Endothelial cell of umbilical vein (primary cell): ENCODE results near the gene CPNE2. TPM values are rescaled to one million over a fixed set of nuclear protein-coding genes. Genes with fewer than 3 reads are reported as not detected.

Experiments used
- BruUV-seq: library from RNA; stranded (reverse); fragments of 400-500 nt; replicated peaks from 2 replicates; lab custom pipeline; 2021; lab: Mats Ljungman, UMichigan
- CTCF ChIA-PET: fragments of 300-600, 350-600 bp; sonication (Branson Sonifier 250); formaldehyde crosslinking; loops from one replicate; lab custom pipeline; 2021; ENCODE audit warnings: antibody characterized with exemption, inconsistent platforms; lab: Charles Lee
- POLR2A ChIA-PET: fragments of 300-600, 350-600 bp; sonication (Branson Sonifier 250); formaldehyde crosslinking; loops from one replicate; lab custom pipeline; 2021; ENCODE audit warnings: antibody characterized with exemption, inconsistent platforms; lab: Charles Lee
- DNase-seq: peaks from one replicate; pipeline ENCODE4 v3.0.0-alpha.2; 2011; ENCODE audit warnings: low read depth, low spot score
- FAIRE-seq: peaks from 2 replicates; lab custom pipeline; 2011; peaks lifted over from hg19 to GRCh38; lab: Jason Lieb, UNC
- H2AFZ ChIP-seq: 2 replicates; pipeline ENCODE4 v1.6.0; 2012; ENCODE audit warnings: low read depth, low read length, control low read depth, inconsistent platforms
- H3K27ac ChIP-seq: 2 replicates; pipeline ENCODE4 v1.5.1; 2011; ENCODE audit warnings: low read depth, mild to moderate bottlenecking, control low read depth, low read length, moderate library complexity; ENCODE audit not compliant: insufficient read depth
- H3K27me3 ChIP-seq, 2 experiments: 2 replicates each; pipeline versions ENCODE4 v1.6.0 to v1.6.1; 2011; ENCODE audit warnings: low read length in 2 of 2, mixed read lengths in 1 of 2; ENCODE audit not compliant: control insufficient read depth in 2 of 2, insufficient read depth in 2 of 2
- H3K36me3 ChIP-seq, 2 experiments: 2 replicates in 1 of 2; 3 replicates in 1 of 2; pipeline ENCODE4 v1.5.1; 2011; ENCODE audit warnings: low read length in 2 of 2, mild to moderate bottlenecking in 1 of 2, moderate library complexity in 1 of 2; ENCODE audit not compliant: control insufficient read depth in 2 of 2, insufficient read depth in 2 of 2; ENCODE audit errors: extremely low read depth in 1 of 2
- H3K4me1 ChIP-seq: 3 replicates; pipeline ENCODE4 v1.5.1; 2011; ENCODE audit warnings: mild to moderate bottlenecking, low read length; ENCODE audit not compliant: control insufficient read depth, insufficient read depth; ENCODE audit errors: extremely low read depth
- H3K4me2 ChIP-seq: 2 replicates; pipeline ENCODE4 v1.6.1; 2011; ENCODE audit warnings: low read length, control low read depth, mixed read lengths; ENCODE audit not compliant: insufficient read depth
- H3K4me3 ChIP-seq, 3 experiments: fragments of 200-600 bp in 1 of 3; sonication (generic), shearing (Covaris generic) in 1 of 3; replicated peaks in 1 of 3; 2 replicates each; pipeline ENCODE4 v1.5.1; 2011 to 2016; ENCODE audit warnings: control low read depth in 3 of 3, low read length in 3 of 3, mild to moderate bottlenecking in 2 of 3, inconsistent platforms in 1 of 3, low read depth in 1 of 3, moderate library complexity in 1 of 3; ENCODE audit not compliant: insufficient read depth in 1 of 3
- H3K79me2 ChIP-seq: 2 replicates; pipeline ENCODE4 v1.6.0; 2012; ENCODE audit warnings: low read length, inconsistent platforms; ENCODE audit not compliant: control insufficient read depth, insufficient read depth
- H3K9ac ChIP-seq: replicated peaks from 2 replicates; pipeline ENCODE3; 2011; ENCODE audit warnings: low read length, control low read depth; ENCODE audit not compliant: insufficient read depth; ENCODE audit errors: extremely low read depth
- H3K9me1 ChIP-seq: replicated peaks from 3 replicates; pipeline ENCODE4 v1.6.0; 2011; ENCODE audit warnings: mild to moderate bottlenecking, low read length; ENCODE audit not compliant: control insufficient read depth, insufficient read depth; ENCODE audit errors: extremely low read depth
- H3K9me3 ChIP-seq: replicated peaks from 2 replicates; pipeline ENCODE4 v1.5.1; 2012; ENCODE audit warnings: low read length, inconsistent platforms; ENCODE audit not compliant: control insufficient read depth, insufficient read depth
- H4K20me1 ChIP-seq: replicated peaks from 2 replicates; pipeline ENCODE3; 2011; ENCODE audit warnings: mild to moderate bottlenecking, low read length; ENCODE audit not compliant: control insufficient read depth, insufficient read depth; ENCODE audit errors: extremely low read depth
- CTCF ChIP-seq, 2 donors: IDR thresholded peaks; 1 replicate in 1 of 2; 2 replicates in 1 of 2; pipeline ENCODE4 v1.5.1; 2011; ENCODE audit warnings: low read length in 2 of 2, mild to moderate bottlenecking in 2 of 2, moderate library complexity in 2 of 2, control low read depth in 1 of 2, inconsistent platforms in 1 of 2, low read depth in 1 of 2; ENCODE audit not compliant: insufficient read depth in 1 of 2; ENCODE audit errors: extremely low read depth in 1 of 2
- EZH2 ChIP-seq: IDR thresholded peaks from 2 replicates; pipeline ENCODE4 v1.6.1; 2012; ENCODE audit warnings: borderline replicate concordance, low read depth, mild to moderate bottlenecking, moderate library complexity, low read length, inconsistent platforms; ENCODE audit not compliant: severe bottlenecking
- FOS ChIP-seq: IDR thresholded peaks from 2 replicates; pipeline ENCODE4 v1.6.1; 2011; ENCODE audit warnings: mild to moderate bottlenecking, low read length, moderate library complexity, borderline replicate concordance; ENCODE audit not compliant: insufficient read depth
- GATA2 ChIP-seq: IDR thresholded peaks from 2 replicates; pipeline ENCODE4 v1.7.0; 2011; ENCODE audit warnings: low read depth, mild to moderate bottlenecking, moderate library complexity, mixed read lengths, low read length; ENCODE audit not compliant: insufficient read length, insufficient read depth
- JUN ChIP-seq: IDR thresholded peaks from 2 replicates; pipeline ENCODE4 v1.6.1; 2011; ENCODE audit warnings: borderline replicate concordance, low read depth; ENCODE audit not compliant: insufficient read length, insufficient read depth
- MAX ChIP-seq: IDR thresholded peaks from 2 replicates; pipeline ENCODE4 v1.6.1; 2011; ENCODE audit not compliant: insufficient read depth, insufficient read length
- MYC ChIP-seq: IDR thresholded peaks from one replicate; pipeline ENCODE4 v1.6.1; 2011; ENCODE audit warnings: mild to moderate bottlenecking, low read depth, low read length
- POLR2A ChIP-seq: IDR thresholded peaks from 2 replicates; pipeline ENCODE4 v1.6.1; 2012; ENCODE audit warnings: low read depth, mild to moderate bottlenecking, control low read depth, low read length
- POLR2AphosphoS5 ChIP-seq: IDR thresholded peaks from 2 replicates; pipeline ENCODE4 v1.6.1; 2012; ENCODE audit warnings: low read depth, mild to moderate bottlenecking, control low read depth, low read length, moderate library complexity; ENCODE audit not compliant: insufficient read depth
- dilution Hi-C: fragments of 300-500 bp; cut with MboI; formaldehyde crosslinking; loops from one replicate; pipeline ENCODE4 v1.15.0; 2019; ENCODE audit warnings: low sequenced_read_pairs; ENCODE audit not compliant: extremely low pct_ligation_motif_present
- intact Hi-C: fragments of 100-400 bp; cut with micrococcal nuclease; formaldehyde crosslinking; loops from one replicate; pipeline ENCODE4 v1.10.0; 2022
- polyA plus RNA-seq, 4 experiments: library from polyadenylated mRNA; depleted of rRNA in 3 of 4; stranded (reverse) in 3 of 4; unstranded in 1 of 4; fragments of >200 nt; gene quantifications; 2 replicates each; pipeline versions ENCODE4 v1.2.1 to v1.2.3, GENCODE V29; 2011 to 2012; ENCODE audit warnings: missing spikeins in 1 of 4
- total RNA-seq: library from RNA; stranded (reverse); gene quantifications from 2 replicates; pipeline ENCODE4 v1.2.3, GENCODE V29; 2021

CPNE2 gene
- total and polyA plus RNA-seq, 2 donors (not counting 3 experiments of a cell fraction or from before 2014, with no cell fraction given): 91.9 to 187 TPM

- no peak for DNase-seq
- H3K4me2 ChIP-seq: no peak overlapping the region
- H3K9me3 ChIP-seq: no peaks in the 10 kb centered on the region
- no TSS peak for BruUV-seq
- no peak for TF ChIP-seq GATA2
- no peak for TF ChIP-seq EZH2
- no peak for TF ChIP-seq MYC
- no peak for TF ChIP-seq MAX
- TF ChIP-seq JUN: no peak
- no peak for TF ChIP-seq POLR2A
- TF ChIP-seq POLR2AphosphoS5: no peak
- no peak for TF ChIP-seq FOS
- TF ChIP-seq CTCF (IDR thresholded peaks at IDR 0.05; ENCODE audit: extremely low read depth in 1 of 2, insufficient read depth in 1 of 2, low read depth in 1 of 2, low read length in 2 of 2): no peak
- H3K9me1 ChIP-seq: no peaks in the 10 kb centered on the region
- no peak for FAIRE-seq
- no peaks in the 10 kb centered on the region for H4K20me1 ChIP-seq
- H3K36me3 ChIP-seq: peaks cover 12% of the 10 kb centered on the region in 2 experiments
- no peaks in the 10 kb centered on the region for H3K79me2 ChIP-seq
- POLR2A ChIA-PET: no interaction called here
- intact Hi-C loops (no loop called here), dilution Hi-C loops (no loop called here)
- H3K9ac ChIP-seq: no peak overlapping the region
- no peak overlapping the region for H3K4me3 ChIP-seq
- H3K4me1 ChIP-seq: no peaks in the 10 kb centered on the region
- H3K27me3 ChIP-seq: no peaks in the 10 kb centered on the region
- CTCF ChIA-PET: interaction anchor here (0.8 to 5.7 kb wide), 6 partner anchors 25 to 205 kb away, joined by 3 to 71 read pairs (median 4); partner anchors contain the start of gene CPNE2
- H3K27ac ChIP-seq: no peak overlapping the region
- H2AFZ ChIP-seq: no peak overlapping the region
These were observed 76.9 kb downstream of the CPNE2 start for GRCh38 chr16:57169327-57169726.
